Measurements from ENCODE around the gene DLG1. TPM values are rescaled to one million over a fixed set of nuclear protein-coding genes. Genes with fewer than 3 reads are reported as not detected.

DLG1 gene
- total RNA-seq, 1 experiment from 2014 or later = 27.1 TPM

DNA sequence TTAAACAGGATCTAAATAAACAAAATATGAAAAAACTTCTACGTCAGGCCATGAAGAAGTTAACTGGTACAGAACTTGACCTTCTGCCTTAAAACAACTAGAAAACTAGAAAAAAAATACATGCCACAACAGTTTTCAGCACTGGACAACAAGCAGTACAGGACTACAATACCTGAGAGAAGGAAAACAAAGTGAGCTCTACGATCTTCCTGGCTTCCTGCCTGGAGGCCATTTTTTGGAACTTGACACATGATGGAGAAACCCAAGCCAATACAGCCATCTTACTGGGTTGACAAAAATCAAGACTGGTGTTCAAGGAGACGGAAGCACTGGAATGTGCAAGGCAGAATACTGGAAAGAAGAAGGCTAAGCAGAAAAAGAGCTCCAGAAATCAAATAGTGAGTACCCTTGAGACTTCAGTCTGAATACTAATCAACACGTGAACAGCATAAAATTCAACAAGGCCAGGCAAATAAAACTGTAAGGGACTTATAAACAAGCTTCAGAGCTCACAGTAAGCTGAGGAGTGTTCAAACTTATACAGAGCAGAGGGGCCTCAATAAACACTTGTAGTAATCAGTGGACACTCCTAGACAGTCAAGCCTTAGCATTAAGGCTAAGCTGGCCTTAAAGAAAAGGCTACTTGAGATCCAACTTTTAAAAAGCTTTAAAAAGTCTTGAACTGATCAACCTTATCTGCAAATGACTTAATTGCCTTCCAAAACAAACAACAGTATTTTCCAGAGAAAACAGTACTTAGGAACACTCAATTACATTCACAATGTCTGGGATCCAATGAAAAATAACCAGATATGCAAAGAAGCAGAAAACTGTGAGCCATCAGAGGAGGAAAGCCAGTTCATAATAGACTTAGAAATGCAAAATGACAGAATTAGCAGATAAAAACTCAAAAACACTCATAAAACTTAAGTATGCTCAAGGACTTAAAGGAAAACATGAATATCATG lies 63.2 kb downstream of the DLG1 start:
- DNase-seq = no peak
- Histone ChIP-seq H3K4me3 (ENCODE audit: insufficient read depth, low read depth, low read length) (no peak overlapping the region), H3K36me3 (replicated peaks; ENCODE audit: control insufficient read depth, insufficient read depth, low read length) (no peaks in the 10 kb centered on the region), H3K27me3 (ENCODE audit: control insufficient read depth, insufficient read depth, low read length) (no peaks in the 10 kb centered on the region)

GRCh38 chr3:197231321-197231720 lies 67.1 kb downstream of the DLG1 start:
- no peak for DNase-seq
- Histone ChIP-seq H3K36me3 (replicated peaks; ENCODE audit: control insufficient read depth, insufficient read depth, low read length) (no peaks in the 10 kb centered on the region), H3K4me3 (ENCODE audit: insufficient read depth, low read depth, low read length) (no peak overlapping the region)

DNA sequence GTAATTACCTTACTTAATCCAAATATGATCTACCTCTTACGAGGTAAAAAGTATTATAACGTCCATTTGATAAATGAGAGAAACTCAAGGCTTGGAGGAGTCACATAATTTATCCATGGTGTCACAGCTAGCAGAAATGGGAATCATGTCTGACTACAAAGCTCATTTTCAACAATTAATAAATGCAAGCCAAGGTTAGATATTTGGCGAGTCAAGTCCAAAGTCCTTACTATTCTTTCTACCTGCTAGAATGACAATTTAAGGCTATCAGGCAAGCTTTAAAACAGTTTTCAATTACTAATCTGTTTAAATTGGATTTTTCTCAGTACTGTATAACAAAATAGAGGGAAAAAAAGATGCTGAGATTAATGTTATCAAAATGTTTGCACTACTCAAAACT lies 68.6 kb downstream of the DLG1 start:
- DNase-seq = no peak
- no peaks in the 10 kb centered on the region for H3K27me3 ChIP-seq (ENCODE audit: control insufficient read depth, insufficient read depth, low read length)
- H3K36me3 ChIP-seq (replicated peaks; ENCODE audit: control insufficient read depth, insufficient read depth, low read length) = no peaks in the 10 kb centered on the region
- no peak overlapping the region for H3K4me3 ChIP-seq (ENCODE audit: insufficient read depth, low read depth, low read length)

More at GRCh38 chr3:197231321-197231720, 67.1 kb downstream of the DLG1 start:
- no peaks in the 10 kb centered on the region for H3K27me3 ChIP-seq (ENCODE audit: control insufficient read depth, insufficient read depth, low read length)

DNA sequence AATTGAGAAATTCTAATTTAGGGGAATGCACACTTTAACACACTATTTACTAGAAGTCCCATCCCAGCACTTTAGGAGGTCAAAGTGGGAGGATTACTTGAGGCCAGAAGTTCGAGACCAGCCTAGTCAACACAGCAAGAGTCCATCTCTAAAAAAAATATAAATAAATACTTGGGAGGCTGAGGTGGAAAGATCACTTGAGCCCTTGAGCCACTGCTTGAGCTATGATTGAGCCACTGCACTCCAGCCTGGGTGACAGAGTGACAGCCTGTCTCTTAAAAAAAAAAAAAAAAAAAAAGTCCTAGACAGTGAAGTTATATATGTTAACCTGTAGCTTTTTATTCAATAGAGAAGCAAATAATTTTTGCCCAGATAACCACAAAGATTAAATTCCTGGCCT lies 69.2 kb downstream of the DLG1 start:
- Histone ChIP-seq H3K36me3 (replicated peaks; ENCODE audit: control insufficient read depth, insufficient read depth, low read length) (no peaks in the 10 kb centered on the region), H3K27me3 (ENCODE audit: control insufficient read depth, insufficient read depth, low read length) (no peaks in the 10 kb centered on the region), H3K4me3 (ENCODE audit: insufficient read depth, low read depth, low read length) (no peak overlapping the region)
- DNase-seq = no peak

GRCh38 chr3:197227780-197228574 lies 70.4 kb downstream of the DLG1 start:
- no peak for DNase-seq
- Histone ChIP-seq H3K36me3 (replicated peaks; ENCODE audit: control insufficient read depth, insufficient read depth, low read length) (no peaks in the 10 kb centered on the region), H3K4me3 (ENCODE audit: insufficient read depth, low read depth, low read length) (no peak overlapping the region), H3K27me3 (ENCODE audit: control insufficient read depth, insufficient read depth, low read length) (no peaks in the 10 kb centered on the region)

GRCh38 chr3:197226179-197226578 lies 72.2 kb downstream of the DLG1 start:
- no peaks in the 10 kb centered on the region for H3K36me3 ChIP-seq (replicated peaks; ENCODE audit: control insufficient read depth, insufficient read depth, low read length)
- DNase-seq = no peak
- no peak overlapping the region for H3K4me3 ChIP-seq (ENCODE audit: insufficient read depth, low read depth, low read length)
- no peaks in the 10 kb centered on the region for H3K27me3 ChIP-seq (ENCODE audit: control insufficient read depth, insufficient read depth, low read length)

- no peak for DNase-seq
- H3K36me3 ChIP-seq (replicated peaks; ENCODE audit: control insufficient read depth, insufficient read depth, low read length) = no peaks in the 10 kb centered on the region
- no peak overlapping the region for H3K4me3 ChIP-seq (ENCODE audit: insufficient read depth, low read depth, low read length)
- no peaks in the 10 kb centered on the region for H3K27me3 ChIP-seq (ENCODE audit: control insufficient read depth, insufficient read depth, low read length)
Measured at GRCh38 chr3:197225579-197225978, 72.8 kb downstream of the DLG1 start.

DNA sequence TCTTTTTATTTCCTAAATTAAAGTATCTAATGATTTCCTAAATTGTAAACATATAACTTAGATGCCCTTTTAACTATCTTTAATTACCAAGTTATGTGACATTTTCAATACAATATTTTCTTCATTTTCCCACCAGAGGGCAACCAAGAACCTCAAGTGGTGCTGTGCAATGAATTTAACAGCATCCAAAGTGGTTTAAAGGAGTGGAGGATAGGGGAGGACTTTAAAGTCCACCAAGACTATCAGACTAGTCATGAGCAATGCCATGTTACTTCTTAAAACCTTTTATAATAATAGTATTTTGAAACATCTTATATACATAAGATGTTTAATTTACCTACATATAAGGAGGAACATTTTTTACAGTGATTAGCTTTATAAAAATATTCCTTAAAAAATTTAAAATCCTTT lies 74.4 kb downstream of the DLG1 start:
- no peaks in the 10 kb centered on the region for H3K27me3 ChIP-seq (ENCODE audit: control insufficient read depth, insufficient read depth, low read length)
- H3K36me3 ChIP-seq (replicated peaks; ENCODE audit: control insufficient read depth, insufficient read depth, low read length) = no peaks in the 10 kb centered on the region
- no peak overlapping the region for H3K4me3 ChIP-seq (ENCODE audit: insufficient read depth, low read depth, low read length)
- peak; percentile 53 for DNase-seq

GRCh38 chr3:197222937-197223370 lies 75.5 kb downstream of the DLG1 start:
- no peaks in the 10 kb centered on the region for H3K27me3 ChIP-seq (ENCODE audit: control insufficient read depth, insufficient read depth, low read length)
- H3K4me3 ChIP-seq (ENCODE audit: insufficient read depth, low read depth, low read length) = no peak overlapping the region
- no peaks in the 10 kb centered on the region for H3K36me3 ChIP-seq (replicated peaks; ENCODE audit: control insufficient read depth, insufficient read depth, low read length)
- DNase-seq = no peak

DNA sequence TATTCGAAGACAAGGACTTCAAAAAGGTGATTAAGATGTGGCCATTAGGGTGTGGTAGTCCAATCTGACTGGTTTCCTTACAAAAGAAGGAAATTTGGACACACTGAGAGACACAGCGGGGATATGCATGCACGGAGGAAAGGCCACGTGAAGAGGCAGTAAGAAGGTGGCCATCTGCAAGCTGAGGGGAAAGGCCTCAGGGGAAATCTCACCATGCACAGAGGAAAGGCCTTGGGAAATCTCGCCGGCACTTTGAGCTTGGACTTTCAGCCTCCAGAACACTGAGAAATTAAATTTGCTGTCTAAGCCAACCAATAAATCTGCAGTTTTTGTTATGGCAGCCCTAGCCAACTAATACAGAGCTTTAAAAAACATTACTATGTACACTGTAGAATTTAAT lies 78.8 kb downstream of the DLG1 start:
- Histone ChIP-seq H3K4me3 (ENCODE audit: insufficient read depth, low read depth, low read length) (no peak overlapping the region), H3K36me3 (replicated peaks; ENCODE audit: control insufficient read depth, insufficient read depth, low read length) (no peaks in the 10 kb centered on the region), H3K27me3 (ENCODE audit: control insufficient read depth, insufficient read depth, low read length) (no peaks in the 10 kb centered on the region)
- DNase-seq = no peak

GRCh38 chr3:197218210-197218609 lies 80.2 kb downstream of the DLG1 start:
- Histone ChIP-seq H3K27me3 (ENCODE audit: control insufficient read depth, insufficient read depth, low read length) (no peaks in the 10 kb centered on the region), H3K4me3 (ENCODE audit: insufficient read depth, low read depth, low read length) (no peak overlapping the region), H3K36me3 (replicated peaks; ENCODE audit: control insufficient read depth, insufficient read depth, low read length) (no peaks in the 10 kb centered on the region)
- no peak for DNase-seq

DNA sequence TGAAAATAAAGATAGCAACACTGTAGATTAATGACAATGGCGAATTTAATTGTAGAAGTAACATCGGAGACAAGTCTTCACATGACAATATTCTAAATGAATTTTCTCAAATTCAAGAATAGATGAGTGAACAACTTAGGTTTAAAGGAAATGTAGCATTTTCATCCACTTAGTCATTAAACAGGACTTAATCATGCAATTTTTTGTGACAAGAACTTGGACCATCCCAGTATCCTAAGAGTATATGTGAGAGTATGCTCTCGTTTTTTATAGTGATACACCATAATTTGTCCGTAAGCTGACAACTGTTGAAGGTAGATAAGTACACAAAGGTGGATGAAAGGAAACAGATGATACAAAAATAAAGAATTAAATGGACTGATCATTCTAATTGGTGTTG lies 81.5 kb downstream of the DLG1 start:
- H3K27me3 ChIP-seq (ENCODE audit: control insufficient read depth, insufficient read depth, low read length) = no peaks in the 10 kb centered on the region
- DNase-seq = no peak
- no peak overlapping the region for H3K4me3 ChIP-seq (ENCODE audit: insufficient read depth, low read depth, low read length)
- no peaks in the 10 kb centered on the region for H3K36me3 ChIP-seq (replicated peaks; ENCODE audit: control insufficient read depth, insufficient read depth, low read length)

DNA sequence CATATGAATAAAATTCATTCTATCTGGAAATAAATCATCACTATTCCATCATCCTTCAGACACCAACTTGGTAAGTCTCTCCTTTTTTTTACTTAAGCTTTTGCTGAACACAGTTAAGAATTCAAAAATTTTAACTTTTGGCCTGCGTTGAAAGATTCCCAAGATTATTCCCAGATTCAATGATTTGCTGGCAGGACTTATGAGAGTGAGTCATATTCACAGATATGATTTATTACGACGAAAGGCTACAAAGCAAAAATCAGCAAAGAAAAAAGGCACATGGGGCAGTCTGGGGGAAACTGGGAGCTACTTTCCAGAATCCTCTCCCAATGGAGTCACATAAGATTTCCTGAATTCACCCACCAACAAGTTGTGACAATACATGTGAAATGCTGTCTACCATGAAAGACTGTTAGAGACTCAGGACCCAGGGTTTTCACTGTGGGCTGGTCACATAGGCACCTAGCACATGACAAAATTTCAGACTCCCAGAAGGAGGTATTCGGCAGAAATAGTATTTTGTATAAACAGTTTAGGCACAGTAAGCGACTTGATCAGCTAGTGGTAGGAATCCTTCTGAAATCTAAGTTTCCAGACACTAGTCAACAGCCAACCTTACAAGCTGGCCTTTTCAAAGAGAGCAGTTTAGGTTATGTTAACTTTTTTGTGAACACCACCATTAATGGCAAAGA lies 82.1 kb downstream of the DLG1 start:
- peak; percentile 13 for DNase-seq
- H3K27me3 ChIP-seq (ENCODE audit: control insufficient read depth, insufficient read depth, low read length) = no peaks in the 10 kb centered on the region
- H3K36me3 ChIP-seq (replicated peaks; ENCODE audit: control insufficient read depth, insufficient read depth, low read length) = no peaks in the 10 kb centered on the region
- no peak overlapping the region for H3K4me3 ChIP-seq (ENCODE audit: insufficient read depth, low read depth, low read length)

DNA sequence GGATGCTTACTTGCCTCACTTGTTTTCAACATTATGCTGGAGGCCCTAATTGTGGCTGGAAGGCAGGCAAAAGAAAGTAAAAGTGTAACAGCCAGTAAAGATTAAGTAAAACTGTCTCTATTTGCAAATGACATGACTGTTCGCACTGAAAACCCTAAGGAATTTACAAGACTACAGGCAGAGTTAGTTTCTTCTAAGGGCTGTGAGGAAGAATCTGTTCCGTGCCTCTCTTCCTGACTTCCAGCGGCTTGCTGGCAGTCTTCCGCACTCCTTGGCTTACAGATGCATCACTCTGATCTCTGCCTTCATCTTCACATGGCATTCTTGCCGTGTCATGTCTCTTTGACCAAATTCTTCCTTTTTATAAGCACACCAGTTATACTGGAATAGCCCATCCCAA lies 86.1 kb downstream of the DLG1 start:
- DNase-seq = peak; percentile 18
- Histone ChIP-seq H3K4me3 (ENCODE audit: insufficient read depth, low read depth, low read length) (no peak overlapping the region), H3K27me3 (ENCODE audit: control insufficient read depth, insufficient read depth, low read length) (no peaks in the 10 kb centered on the region), H3K36me3 (replicated peaks; ENCODE audit: control insufficient read depth, insufficient read depth, low read length) (no peaks in the 10 kb centered on the region)
